ENCODE results near the gene MYBPH. TPM values are rescaled to one million over a fixed set of nuclear protein-coding genes. Genes with fewer than 3 reads are reported as not detected.

MYBPH gene
- polyA plus RNA-seq, 3 donors = 0.23 to 0.30 (median 0.28) TPM

- no peak for DNase-seq (ENCODE audit: extremely low read depth in 1 of 11, low read depth in 9 of 11, low spot score in 4 of 11)
These were observed 5.7 kb downstream of the MYBPH start for GRCh38 chr1:203169770-203170520.

- DNase-seq (ENCODE audit: extremely low read depth in 1 of 11, low read depth in 9 of 11, low spot score in 4 of 11) = no peak
These were observed 6.6 kb downstream of the MYBPH start for GRCh38 chr1:203168991-203169390.

- DNase-seq (ENCODE audit: extremely low read depth in 1 of 11, low read depth in 9 of 11, low spot score in 4 of 11) = no peak
These were observed 7.3 kb downstream of the MYBPH start for GRCh38 chr1:203168256-203168786.

GRCh38 chr1:203167913-203168200 is 7.8 kb downstream of the MYBPH start:
- no peak for DNase-seq (ENCODE audit: extremely low read depth in 1 of 11, low read depth in 9 of 11, low spot score in 4 of 11)

GRCh38 chr1:203167026-203167912 is 8.4 kb downstream of the MYBPH start:
- no peak for DNase-seq (ENCODE audit: extremely low read depth in 1 of 11, low read depth in 9 of 11, low spot score in 4 of 11)

GRCh38 chr1:203166192-203166940 is 9.3 kb downstream of the MYBPH start:
- DNase-seq (ENCODE audit: extremely low read depth in 1 of 11, low read depth in 9 of 11, low spot score in 4 of 11) = no peak

- no peak for DNase-seq (ENCODE audit: extremely low read depth in 1 of 11, low read depth in 9 of 11, low spot score in 4 of 11)
These were observed 9.8 kb downstream of the MYBPH start for GRCh38 chr1:203165800-203166161.

- DNase-seq (ENCODE audit: extremely low read depth in 1 of 11, low read depth in 9 of 11, low spot score in 4 of 11) = no peak
These were observed 10.4 kb downstream of the MYBPH start for GRCh38 chr1:203165101-203165799.

GRCh38 chr1:203163891-203164635 is 11.6 kb downstream of the MYBPH start:
- no peak for DNase-seq (ENCODE audit: extremely low read depth in 1 of 11, low read depth in 9 of 11, low spot score in 4 of 11)

GRCh38 chr1:203162403-203162802 is 13.2 kb downstream of the MYBPH start:
- no peak for DNase-seq (ENCODE audit: extremely low read depth in 1 of 11, low read depth in 9 of 11, low spot score in 4 of 11)

- DNase-seq (ENCODE audit: extremely low read depth in 1 of 11, low read depth in 9 of 11, low spot score in 4 of 11) = no peak
These were observed 13.9 kb downstream of the MYBPH start for GRCh38 chr1:203161703-203162102.

- no peak for DNase-seq (ENCODE audit: extremely low read depth in 1 of 11, low read depth in 9 of 11, low spot score in 4 of 11)
These were observed 14.5 kb downstream of the MYBPH start for GRCh38 chr1:203161175-203161574.

GRCh38 chr1:203159844-203160243 is 15.8 kb downstream of the MYBPH start:
- no peak for DNase-seq (ENCODE audit: extremely low read depth in 1 of 11, low read depth in 9 of 11, low spot score in 4 of 11)

GRCh38 chr1:203158960-203159665 is 16.5 kb downstream of the MYBPH start:
- DNase-seq (ENCODE audit: extremely low read depth in 1 of 11, low read depth in 9 of 11, low spot score in 4 of 11) = no peak

- no peak for DNase-seq (ENCODE audit: extremely low read depth in 1 of 11, low read depth in 9 of 11, low spot score in 4 of 11)
These were observed 17.2 kb downstream of the MYBPH start for GRCh38 chr1:203158423-203158822.

- DNase-seq (ENCODE audit: extremely low read depth in 1 of 11, low read depth in 9 of 11, low spot score in 4 of 11) = no peak
These were observed 19.3 kb downstream of the MYBPH start for GRCh38 chr1:203156280-203156679.

GRCh38 chr1:203153989-203154821 is 21.4 kb downstream of the MYBPH start:
- no peak for DNase-seq (ENCODE audit: extremely low read depth in 1 of 11, low read depth in 9 of 11, low spot score in 4 of 11)
